ENCODE results near the gene EVI5.
"Not testable (repeated sequence)": the region's sequence is repeated elsewhere in the genome, so short reads cannot be mapped to it uniquely, and the experiment has no call there.

EVI5 gene

GRCh38 chr1:92791487-92792066, 6.7 kb upstream of the EVI5 start:
- no peak for DNase-seq (ENCODE audit: low read depth in 2 of 2)

- no peak for DNase-seq (ENCODE audit: low read depth in 2 of 2)
Observed at GRCh38 chr1:92790867-92791266, 6.0 kb upstream of the EVI5 start.

- DNase-seq (ENCODE audit: low read depth in 2 of 2) = no peak
Observed at GRCh38 chr1:92790081-92790480, 5.2 kb upstream of the EVI5 start.

- DNase-seq (ENCODE audit: low read depth in 2 of 2) = no peak
Observed at GRCh38 chr1:92786111-92786901, 1.4 kb upstream of the EVI5 start.

- DNase-seq (ENCODE audit: low read depth in 2 of 2) = peak; percentile 9 to 31
Observed at GRCh38 chr1:92784021-92784638, 778 bp downstream of the EVI5 start.

GRCh38 chr1:92783550-92783949, 1.4 kb downstream of the EVI5 start:
- DNase-seq (ENCODE audit: low read depth in 2 of 2) = not testable (repeated sequence)

GRCh38 chr1:92778376-92778775, 6.5 kb downstream of the EVI5 start:
- DNase-seq (ENCODE audit: low read depth in 2 of 2) = no peak

- DNase-seq (ENCODE audit: low read depth in 2 of 2) = no peak
Observed at GRCh38 chr1:92774407-92774806, 10.5 kb downstream of the EVI5 start.

GRCh38 chr1:92773749-92774148, 11.2 kb downstream of the EVI5 start:
- DNase-seq (ENCODE audit: low read depth in 2 of 2) = not testable (repeated sequence)

GRCh38 chr1:92769856-92770255, 15.1 kb downstream of the EVI5 start:
- DNase-seq (ENCODE audit: low read depth in 2 of 2) = no peak

GRCh38 chr1:92768915-92769314, 16.0 kb downstream of the EVI5 start:
- no peak for DNase-seq (ENCODE audit: low read depth in 2 of 2)

GRCh38 chr1:92768296-92768695, 16.6 kb downstream of the EVI5 start:
- DNase-seq (ENCODE audit: low read depth in 2 of 2) = no peak

- no peak for DNase-seq (ENCODE audit: low read depth in 2 of 2)
Observed at GRCh38 chr1:92764116-92764515, 20.8 kb downstream of the EVI5 start.

- no peak for DNase-seq (ENCODE audit: low read depth in 2 of 2)
Observed at GRCh38 chr1:92762355-92762754, 22.6 kb downstream of the EVI5 start.

- no peak for DNase-seq (ENCODE audit: low read depth in 2 of 2)
Observed at GRCh38 chr1:92759361-92759760, 25.5 kb downstream of the EVI5 start.

GRCh38 chr1:92756537-92756936, 28.4 kb downstream of the EVI5 start:
- no peak for DNase-seq (ENCODE audit: low read depth in 2 of 2)

GRCh38 chr1:92755541-92756461, 29.1 kb downstream of the EVI5 start:
- DNase-seq (ENCODE audit: low read depth in 2 of 2) = no peak

GRCh38 chr1:92754719-92755050, 30.2 kb downstream of the EVI5 start:
- no peak for DNase-seq (ENCODE audit: low read depth in 2 of 2)

GRCh38 chr1:92754000-92754718, 30.7 kb downstream of the EVI5 start:
- DNase-seq (ENCODE audit: low read depth in 2 of 2) = no peak

GRCh38 chr1:92752719-92753118, 32.2 kb downstream of the EVI5 start:
- DNase-seq (ENCODE audit: low read depth in 2 of 2) = no peak

GRCh38 chr1:92749024-92749634, 35.8 kb downstream of the EVI5 start:
- DNase-seq (ENCODE audit: low read depth in 2 of 2) = no peak

Data from stimulated activated CD8-positive, alpha-beta memory T cell treated with anti-CD3 and anti-CD28 coated beads, Interleukin-15, amount 100 ng/mL, for 48 hours (primary cell).